MM.1S (cell line): ENCODE measurements around the gene KDM4C.
"Not testable (repeated sequence)": the region's sequence is repeated elsewhere in the genome, so short reads cannot be mapped to it uniquely, and the experiment has no call there.

Source experiments
- DNase-seq: peaks from one replicate; pipeline ENCODE4 v3.0.0-alpha.2; 2015
- H2AFZ ChIP-seq: fragments of 300-600 bp; sonication (generic); 2 replicates; pipeline ENCODE4 v1.6.0; 2016; ENCODE audit warnings: antibody characterized with exemption, low read length
- H3F3A ChIP-seq: fragments of 300-600 bp; sonication (generic); 2 replicates; pipeline ENCODE4 v1.6.1; 2016; ENCODE audit warnings: mild to moderate bottlenecking, antibody characterized with exemption, low read length, moderate library complexity, mixed read lengths; ENCODE audit not compliant: insufficient read depth
- H3K27ac ChIP-seq: fragments of 300-600 bp; sonication (generic); 2 replicates; pipeline ENCODE4 v1.5.1; 2016; ENCODE audit warnings: mild to moderate bottlenecking, low read length
- H3K27me3 ChIP-seq: fragments of 300-600 bp; sonication (generic); replicated peaks from 2 replicates; pipeline ENCODE4 v1.6.0; 2016; ENCODE audit warnings: low read length; ENCODE audit not compliant: insufficient read depth
- H3K36me3 ChIP-seq: fragments of 300-600 bp; sonication (generic); replicated peaks from 2 replicates; pipeline ENCODE4 v1.6.1; 2016; ENCODE audit warnings: mild to moderate bottlenecking, low read length, mixed read lengths; ENCODE audit not compliant: insufficient read depth
- H3K4me1 ChIP-seq: fragments of 300-600 bp; sonication (generic); 2 replicates; pipeline ENCODE4 v1.6.1; 2016; ENCODE audit warnings: low read length, mixed read lengths
- H3K4me2 ChIP-seq: fragments of 300-600 bp; sonication (generic); 2 replicates; pipeline ENCODE4 v1.6.0; 2016; ENCODE audit warnings: low read depth, low read length
- H3K4me3 ChIP-seq: fragments of 300-600 bp; sonication (generic); 2 replicates; pipeline ENCODE4 v1.5.1; 2016; ENCODE audit warnings: low read length, mixed read lengths
- H3K79me2 ChIP-seq: fragments of 300-600 bp; sonication (generic); 2 replicates; pipeline ENCODE4 v1.6.1; 2016; ENCODE audit warnings: mixed run types, low read length, mixed read lengths
- H3K9ac ChIP-seq: fragments of 300-600 bp; sonication (generic); 2 replicates; pipeline ENCODE4 v1.6.1; 2016; ENCODE audit warnings: low read length, mixed read lengths
- H3K9me2 ChIP-seq: fragments of 300-600 bp; sonication (generic); replicated peaks from 2 replicates; pipeline ENCODE4 v1.6.1; 2016; ENCODE audit warnings: mild to moderate bottlenecking, low read length, mixed read lengths; ENCODE audit not compliant: insufficient read depth
- H3K9me3 ChIP-seq: fragments of 300-600 bp; sonication (generic); replicated peaks from 2 replicates; pipeline ENCODE4 v1.6.1; 2016; ENCODE audit warnings: mild to moderate bottlenecking, low read length, mixed read lengths; ENCODE audit not compliant: insufficient read depth
- H4K20me1 ChIP-seq: fragments of 300-600 bp; sonication (generic); 2 replicates; pipeline ENCODE4 v1.6.1; 2016; ENCODE audit warnings: mild to moderate bottlenecking, low read length, moderate library complexity, mixed read lengths; ENCODE audit not compliant: insufficient read depth
- EZH2 ChIP-seq: fragments of 300-600 bp; sonication (generic); optimal IDR thresholded peaks from 2 replicates; pipeline ENCODE3; 2017; ENCODE audit warnings: low read depth, mild to moderate bottlenecking, antibody characterized with exemption, low read length, mixed read lengths
- EZH2phosphoT487 ChIP-seq: fragments of 300-600 bp; sonication (generic); IDR thresholded peaks from 2 replicates; pipeline ENCODE4 v1.6.1; 2018; ENCODE audit warnings: antibody characterized with exemption, low read length
- TF ChIP-seq, protein P1 (sequence below): fragments of 300-600 bp; sonication (generic); IDR thresholded peaks from 2 replicates; pipeline ENCODE4 v1.5.1; 2016; ENCODE audit warnings: antibody characterized with exemption, low read length, mixed read lengths

The KDM4C gene

DNA sequence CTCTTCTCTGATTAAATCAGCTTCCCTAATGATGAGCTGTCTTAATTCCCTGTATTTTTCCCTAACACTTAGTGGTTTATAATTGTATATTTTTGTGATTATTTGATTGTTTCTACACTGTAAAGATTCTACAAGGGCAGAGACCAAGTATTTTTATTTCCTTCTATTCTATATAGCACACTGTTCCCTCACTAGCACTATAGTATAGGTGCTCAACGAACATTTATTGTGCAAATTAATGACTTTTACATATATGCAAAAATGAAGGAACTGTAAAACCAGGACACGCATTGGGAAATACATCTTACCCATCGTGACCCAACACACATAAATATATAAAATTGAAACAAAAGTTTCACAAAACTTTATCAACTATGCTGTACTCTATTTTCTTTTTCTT is 7.6 kb downstream of the KDM4C start:
- no peak overlapping the region for H3K9ac ChIP-seq
- H3F3A ChIP-seq = no peaks in the 10 kb centered on the region
- DNase-seq = no peak
- H3K4me3 ChIP-seq = no peak overlapping the region
- H2AFZ ChIP-seq = no peak overlapping the region
- no peaks in the 10 kb centered on the region for H3K9me3 ChIP-seq
- H3K4me2 ChIP-seq = no peak overlapping the region
- no peaks in the 10 kb centered on the region for H3K4me1 ChIP-seq
- H3K36me3 ChIP-seq = no peaks in the 10 kb centered on the region
- peaks cover 5% of the 10 kb centered on the region; the same call in 1 of the 2 replicates for H4K20me1 ChIP-seq
- H3K27ac ChIP-seq = no peak overlapping the region
- no peak for TF ChIP-seq EZH2phosphoT487
- no peak for TF ChIP-seq EZH2
- TF ChIP-seq, protein P1, sequence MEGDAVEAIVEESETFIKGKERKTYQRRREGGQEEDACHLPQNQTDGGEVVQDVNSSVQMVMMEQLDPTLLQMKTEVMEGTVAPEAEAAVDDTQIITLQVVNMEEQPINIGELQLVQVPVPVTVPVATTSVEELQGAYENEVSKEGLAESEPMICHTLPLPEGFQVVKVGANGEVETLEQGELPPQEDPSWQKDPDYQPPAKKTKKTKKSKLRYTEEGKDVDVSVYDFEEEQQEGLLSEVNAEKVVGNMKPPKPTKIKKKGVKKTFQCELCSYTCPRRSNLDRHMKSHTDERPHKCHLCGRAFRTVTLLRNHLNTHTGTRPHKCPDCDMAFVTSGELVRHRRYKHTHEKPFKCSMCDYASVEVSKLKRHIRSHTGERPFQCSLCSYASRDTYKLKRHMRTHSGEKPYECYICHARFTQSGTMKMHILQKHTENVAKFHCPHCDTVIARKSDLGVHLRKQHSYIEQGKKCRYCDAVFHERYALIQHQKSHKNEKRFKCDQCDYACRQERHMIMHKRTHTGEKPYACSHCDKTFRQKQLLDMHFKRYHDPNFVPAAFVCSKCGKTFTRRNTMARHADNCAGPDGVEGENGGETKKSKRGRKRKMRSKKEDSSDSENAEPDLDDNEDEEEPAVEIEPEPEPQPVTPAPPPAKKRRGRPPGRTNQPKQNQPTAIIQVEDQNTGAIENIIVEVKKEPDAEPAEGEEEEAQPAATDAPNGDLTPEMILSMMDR = no peak
- peaks cover 90% of the 10 kb centered on the region for H3K79me2 ChIP-seq
- no peaks in the 10 kb centered on the region for H3K27me3 ChIP-seq
- H3K9me2 ChIP-seq = no peaks in the 10 kb centered on the region

DNA sequence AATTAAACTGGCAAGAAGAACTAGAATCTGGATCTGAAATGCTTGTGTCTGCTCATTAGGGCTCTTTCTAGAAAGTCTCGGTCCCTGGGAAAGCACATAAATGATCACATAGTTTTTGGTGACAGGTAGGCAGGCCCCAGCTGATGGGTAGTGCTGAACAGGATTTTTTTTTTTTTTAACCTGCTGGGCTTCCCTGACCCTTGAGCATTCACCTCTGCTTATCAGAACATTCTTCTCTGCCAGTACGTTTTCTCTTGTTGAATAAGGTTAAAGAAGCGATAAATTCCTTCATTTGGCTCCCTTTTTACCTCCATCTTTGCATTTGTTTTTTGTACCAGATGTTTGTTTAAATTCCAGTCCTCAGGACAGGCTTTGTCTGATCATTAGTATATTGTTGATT is 8.8 kb downstream of the KDM4C start:
- Histone ChIP-seq H3K9me2 (no peaks in the 10 kb centered on the region), H3F3A (no peaks in the 10 kb centered on the region), H2AFZ (no peak overlapping the region), H3K9ac (no peak overlapping the region), H3K4me1 (no peaks in the 10 kb centered on the region), H4K20me1 (0 out of 2 replicates have a peak, but pooled peaks cover under 1% of the 10 kb centered on the region), H3K27me3 (no peaks in the 10 kb centered on the region), H3K9me3 (no peaks in the 10 kb centered on the region), H3K79me2 (peaks cover 86% of the 10 kb centered on the region), H3K27ac (no peak overlapping the region), H3K4me3 (no peak overlapping the region), H3K4me2 (no peak overlapping the region), H3K36me3 (no peaks in the 10 kb centered on the region)
- DNase-seq = no peak
- TF ChIP-seq, protein P1 = no peak
- TF ChIP-seq EZH2 (no peak), EZH2phosphoT487 (no peak)

GRCh38 chr9:6768587-6768986 is 10.8 kb downstream of the KDM4C start:
- not testable (repeated sequence) for H3F3A ChIP-seq, H3K9me2 ChIP-seq, H3K9ac ChIP-seq, H3K27ac ChIP-seq, H3K36me3 ChIP-seq, H2AFZ ChIP-seq, H3K4me2 ChIP-seq, H3K27me3 ChIP-seq, DNase-seq, H3K9me3 ChIP-seq, H4K20me1 ChIP-seq, H3K4me1 ChIP-seq, H3K4me3 ChIP-seq
- H3K79me2 ChIP-seq = peaks cover 81% of the 10 kb centered on the region

- Histone ChIP-seq H3K4me3 (no peak overlapping the region), H3K27me3 (no peaks in the 10 kb centered on the region), H2AFZ (no peak overlapping the region), H3K9me2 (no peaks in the 10 kb centered on the region), H3K36me3 (no peaks in the 10 kb centered on the region), H3K27ac (no peak overlapping the region), H3K79me2 (peaks cover 59% of the 10 kb centered on the region), H3K4me2 (no peak overlapping the region), H4K20me1 (no peaks in the 10 kb centered on the region), H3K9ac (no peak overlapping the region), H3K4me1 (no peaks in the 10 kb centered on the region), H3K9me3 (no peaks in the 10 kb centered on the region), H3F3A (no peaks in the 10 kb centered on the region)
- no peak for DNase-seq
- TF ChIP-seq EZH2phosphoT487 (no peak), EZH2 (no peak)
- TF ChIP-seq, protein P1 = no peak
Measured at GRCh38 chr9:6771722-6772121, 13.9 kb downstream of the KDM4C start.
